ENCODE measurements around the gene CCNI2. TPM values are rescaled to one million over a fixed set of nuclear protein-coding genes. Genes with fewer than 3 reads are reported as not detected.

Gene CCNI2
- total and polyA plus RNA-seq, 10 of the 15 experiments (the other 5 are each of a cell fraction or from before 2014, with no cell fraction given) = 1.8 to 8.0 (median 3.2) TPM

DNA sequence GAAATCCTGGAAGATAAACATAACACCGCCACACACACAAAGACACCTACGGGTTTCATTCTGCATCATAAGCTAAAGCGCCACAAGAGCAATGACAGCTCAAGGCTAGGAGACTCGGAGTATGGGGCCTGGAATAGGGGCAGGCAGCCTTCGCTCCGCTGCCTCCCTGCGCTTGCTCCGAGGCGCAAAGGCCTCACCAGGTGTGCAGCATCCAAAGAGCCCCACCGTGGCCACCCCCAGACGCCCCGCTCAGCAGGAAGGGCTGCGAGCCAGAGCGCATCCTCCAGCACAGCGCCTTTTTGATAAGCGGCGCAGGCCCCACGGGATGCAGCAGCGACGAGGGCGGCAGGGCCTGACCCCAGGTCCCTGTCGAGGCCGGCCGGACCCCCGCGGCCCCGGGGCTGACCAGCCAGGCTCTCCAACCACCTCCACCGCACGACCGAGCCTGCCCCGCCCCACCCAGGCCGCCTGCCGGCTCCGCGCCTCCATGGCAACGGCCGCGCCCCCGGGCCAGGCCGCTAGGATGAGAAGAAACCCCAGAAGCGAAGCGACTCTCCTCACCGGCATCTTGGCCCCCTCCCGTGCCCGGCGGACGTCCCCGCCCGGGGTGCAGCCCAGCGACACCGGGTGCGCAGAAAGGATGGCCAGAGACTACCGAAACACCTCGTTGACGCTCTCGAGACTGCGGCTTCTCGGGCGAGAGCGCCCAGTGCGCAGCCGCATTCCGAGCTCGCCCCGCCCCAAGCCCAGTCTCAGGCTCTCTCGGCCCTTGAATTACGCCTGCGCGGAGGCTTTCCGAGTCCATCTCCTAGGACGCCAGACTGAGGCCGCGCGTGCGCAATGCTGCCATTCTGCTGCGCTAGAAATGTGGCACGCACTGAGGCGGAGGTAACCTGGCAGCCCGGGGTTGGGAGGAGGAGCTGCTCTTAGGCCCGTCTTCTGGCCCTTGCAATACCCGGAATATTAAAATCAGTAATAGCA is 10.1 kb upstream of the CCNI2 start, which contains the start of gene KIF3A (continued):
- TF ChIP-seq, protein P1, sequence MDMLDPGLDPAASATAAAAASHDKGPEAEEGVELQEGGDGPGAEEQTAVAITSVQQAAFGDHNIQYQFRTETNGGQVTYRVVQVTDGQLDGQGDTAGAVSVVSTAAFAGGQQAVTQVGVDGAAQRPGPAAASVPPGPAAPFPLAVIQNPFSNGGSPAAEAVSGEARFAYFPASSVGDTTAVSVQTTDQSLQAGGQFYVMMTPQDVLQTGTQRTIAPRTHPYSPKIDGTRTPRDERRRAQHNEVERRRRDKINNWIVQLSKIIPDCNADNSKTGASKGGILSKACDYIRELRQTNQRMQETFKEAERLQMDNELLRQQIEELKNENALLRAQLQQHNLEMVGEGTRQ (IDR thresholded peaks at IDR 0.05; ENCODE audit: borderline replicate concordance, low read depth, low read length) = no peak
- TF ChIP-seq HDGF (IDR thresholded peaks at IDR 0.05) (peak; percentile 64; the same call in 1 of the 2 replicates), MYC (IDR thresholded peaks at IDR 0.05; ENCODE audit: insufficient read depth, insufficient read length, insufficient replicate concordance, low read length, severe bottlenecking) (no peak), NRF1 (conservative IDR thresholded peaks at IDR 0.05; ENCODE audit: low read depth, low read length) (peak; percentile 93), SMARCA5 (IDR thresholded peaks at IDR 0.05) (peak; percentile 36), SREBF1 (IDR thresholded peaks at IDR 0.05; ENCODE audit: low read length) (no peak), RB1 (IDR thresholded peaks at IDR 0.05; ENCODE audit: borderline replicate concordance) (peak; percentile 39; the same call in 1 of the 2 replicates), STAT1 (conservative IDR thresholded peaks at IDR 0.05) (no peak), BHLHE40 (IDR thresholded peaks at IDR 0.05; ENCODE audit: borderline replicate concordance in 1 of 2, low read depth in 2 of 2, low read length in 1 of 2) (peak; percentile 16 to 76; a peak in 2 of 4 replicates), STAT3 (IDR thresholded peaks at IDR 0.05; ENCODE audit: low read depth, low read length) (no peak), NFYA (IDR thresholded peaks at IDR 0.05; ENCODE audit: borderline replicate concordance, low read depth, low read length) (no peak), CHD2 (IDR thresholded peaks at IDR 0.05; ENCODE audit: borderline replicate concordance, low read depth, low read length) (peak; percentile 55; the same call in 1 of the 2 replicates), ATF7 (IDR thresholded peaks at IDR 0.05; ENCODE audit: low read depth) (no peak)
- TF ChIP-seq, protein P2, sequence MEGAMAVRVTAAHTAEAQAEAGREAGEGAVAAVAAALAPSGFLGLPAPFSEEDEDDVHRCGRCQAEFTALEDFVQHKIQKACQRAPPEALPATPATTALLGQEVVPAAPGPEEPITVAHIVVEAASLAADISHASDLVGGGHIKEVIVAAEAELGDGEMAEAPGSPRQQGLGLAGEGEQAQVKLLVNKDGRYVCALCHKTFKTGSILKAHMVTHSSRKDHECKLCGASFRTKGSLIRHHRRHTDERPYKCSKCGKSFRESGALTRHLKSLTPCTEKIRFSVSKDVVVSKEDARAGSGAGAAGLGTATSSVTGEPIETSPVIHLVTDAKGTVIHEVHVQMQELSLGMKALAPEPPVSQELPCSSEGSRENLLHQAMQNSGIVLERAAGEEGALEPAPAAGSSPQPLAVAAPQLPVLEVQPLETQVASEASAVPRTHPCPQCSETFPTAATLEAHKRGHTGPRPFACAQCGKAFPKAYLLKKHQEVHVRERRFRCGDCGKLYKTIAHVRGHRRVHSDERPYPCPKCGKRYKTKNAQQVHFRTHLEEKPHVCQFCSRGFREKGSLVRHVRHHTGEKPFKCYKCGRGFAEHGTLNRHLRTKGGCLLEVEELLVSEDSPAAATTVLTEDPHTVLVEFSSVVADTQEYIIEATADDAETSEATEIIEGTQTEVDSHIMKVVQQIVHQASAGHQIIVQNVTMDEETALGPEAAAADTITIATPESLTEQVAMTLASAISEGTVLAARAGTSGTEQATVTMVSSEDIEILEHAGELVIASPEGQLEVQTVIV (IDR thresholded peaks at IDR 0.05; ENCODE audit: borderline replicate concordance, partially characterized antibody) = no peak
- TF ChIP-seq, protein P3, sequence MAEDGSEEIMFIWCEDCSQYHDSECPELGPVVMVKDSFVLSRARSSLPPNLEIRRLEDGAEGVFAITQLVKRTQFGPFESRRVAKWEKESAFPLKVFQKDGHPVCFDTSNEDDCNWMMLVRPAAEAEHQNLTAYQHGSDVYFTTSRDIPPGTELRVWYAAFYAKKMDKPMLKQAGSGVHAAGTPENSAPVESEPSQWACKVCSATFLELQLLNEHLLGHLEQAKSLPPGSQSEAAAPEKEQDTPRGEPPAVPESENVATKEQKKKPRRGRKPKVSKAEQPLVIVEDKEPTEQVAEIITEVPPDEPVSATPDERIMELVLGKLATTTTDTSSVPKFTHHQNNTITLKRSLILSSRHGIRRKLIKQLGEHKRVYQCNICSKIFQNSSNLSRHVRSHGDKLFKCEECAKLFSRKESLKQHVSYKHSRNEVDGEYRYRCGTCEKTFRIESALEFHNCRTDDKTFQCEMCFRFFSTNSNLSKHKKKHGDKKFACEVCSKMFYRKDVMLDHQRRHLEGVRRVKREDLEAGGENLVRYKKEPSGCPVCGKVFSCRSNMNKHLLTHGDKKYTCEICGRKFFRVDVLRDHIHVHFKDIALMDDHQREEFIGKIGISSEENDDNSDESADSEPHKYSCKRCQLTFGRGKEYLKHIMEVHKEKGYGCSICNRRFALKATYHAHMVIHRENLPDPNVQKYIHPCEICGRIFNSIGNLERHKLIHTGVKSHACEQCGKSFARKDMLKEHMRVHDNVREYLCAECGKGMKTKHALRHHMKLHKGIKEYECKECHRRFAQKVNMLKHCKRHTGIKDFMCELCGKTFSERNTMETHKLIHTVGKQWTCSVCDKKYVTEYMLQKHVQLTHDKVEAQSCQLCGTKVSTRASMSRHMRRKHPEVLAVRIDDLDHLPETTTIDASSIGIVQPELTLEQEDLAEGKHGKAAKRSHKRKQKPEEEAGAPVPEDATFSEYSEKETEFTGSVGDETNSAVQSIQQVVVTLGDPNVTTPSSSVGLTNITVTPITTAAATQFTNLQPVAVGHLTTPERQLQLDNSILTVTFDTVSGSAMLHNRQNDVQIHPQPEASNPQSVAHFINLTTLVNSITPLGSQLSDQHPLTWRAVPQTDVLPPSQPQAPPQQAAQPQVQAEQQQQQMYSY (CRISPR knock-in tag; IDR thresholded peaks at IDR 0.05) = no peak
- TF ChIP-seq, protein P4, sequence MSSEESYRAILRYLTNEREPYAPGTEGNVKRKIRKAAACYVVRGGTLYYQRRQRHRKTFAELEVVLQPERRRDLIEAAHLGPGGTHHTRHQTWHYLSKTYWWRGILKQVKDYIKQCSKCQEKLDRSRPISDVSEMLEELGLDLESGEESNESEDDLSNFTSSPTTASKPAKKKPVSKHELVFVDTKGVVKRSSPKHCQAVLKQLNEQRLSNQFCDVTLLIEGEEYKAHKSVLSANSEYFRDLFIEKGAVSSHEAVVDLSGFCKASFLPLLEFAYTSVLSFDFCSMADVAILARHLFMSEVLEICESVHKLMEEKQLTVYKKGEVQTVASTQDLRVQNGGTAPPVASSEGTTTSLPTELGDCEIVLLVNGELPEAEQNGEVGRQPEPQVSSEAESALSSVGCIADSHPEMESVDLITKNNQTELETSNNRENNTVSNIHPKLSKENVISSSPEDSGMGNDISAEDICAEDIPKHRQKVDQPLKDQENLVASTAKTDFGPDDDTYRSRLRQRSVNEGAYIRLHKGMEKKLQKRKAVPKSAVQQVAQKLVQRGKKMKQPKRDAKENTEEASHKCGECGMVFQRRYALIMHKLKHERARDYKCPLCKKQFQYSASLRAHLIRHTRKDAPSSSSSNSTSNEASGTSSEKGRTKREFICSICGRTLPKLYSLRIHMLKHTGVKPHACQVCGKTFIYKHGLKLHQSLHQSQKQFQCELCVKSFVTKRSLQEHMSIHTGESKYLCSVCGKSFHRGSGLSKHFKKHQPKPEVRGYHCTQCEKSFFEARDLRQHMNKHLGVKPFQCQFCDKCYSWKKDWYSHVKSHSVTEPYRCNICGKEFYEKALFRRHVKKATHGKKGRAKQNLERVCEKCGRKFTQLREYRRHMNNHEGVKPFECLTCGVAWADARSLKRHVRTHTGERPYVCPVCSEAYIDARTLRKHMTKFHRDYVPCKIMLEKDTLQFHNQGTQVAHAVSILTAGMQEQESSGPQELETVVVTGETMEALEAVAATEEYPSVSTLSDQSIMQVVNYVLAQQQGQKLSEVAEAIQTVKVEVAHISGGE (CRISPR knock-in tag; IDR thresholded peaks at IDR 0.05) = no peak
